HG03432 (cell line): ENCODE data around the gene CDKL1.
"Not testable (repeated sequence)": the region's sequence is repeated elsewhere in the genome, so short reads cannot be mapped to it uniquely, and the experiment has no call there.

Source experiments
- ATAC-seq: cut with Tn5 transposase; IDR thresholded peaks from one replicate; pipeline ENCODE4 v1.9.1; 2021; ENCODE audit warnings: mild to moderate bottlenecking, moderate library complexity; ENCODE audit not compliant: unreplicated experiment

The CDKL1 gene

DNA sequence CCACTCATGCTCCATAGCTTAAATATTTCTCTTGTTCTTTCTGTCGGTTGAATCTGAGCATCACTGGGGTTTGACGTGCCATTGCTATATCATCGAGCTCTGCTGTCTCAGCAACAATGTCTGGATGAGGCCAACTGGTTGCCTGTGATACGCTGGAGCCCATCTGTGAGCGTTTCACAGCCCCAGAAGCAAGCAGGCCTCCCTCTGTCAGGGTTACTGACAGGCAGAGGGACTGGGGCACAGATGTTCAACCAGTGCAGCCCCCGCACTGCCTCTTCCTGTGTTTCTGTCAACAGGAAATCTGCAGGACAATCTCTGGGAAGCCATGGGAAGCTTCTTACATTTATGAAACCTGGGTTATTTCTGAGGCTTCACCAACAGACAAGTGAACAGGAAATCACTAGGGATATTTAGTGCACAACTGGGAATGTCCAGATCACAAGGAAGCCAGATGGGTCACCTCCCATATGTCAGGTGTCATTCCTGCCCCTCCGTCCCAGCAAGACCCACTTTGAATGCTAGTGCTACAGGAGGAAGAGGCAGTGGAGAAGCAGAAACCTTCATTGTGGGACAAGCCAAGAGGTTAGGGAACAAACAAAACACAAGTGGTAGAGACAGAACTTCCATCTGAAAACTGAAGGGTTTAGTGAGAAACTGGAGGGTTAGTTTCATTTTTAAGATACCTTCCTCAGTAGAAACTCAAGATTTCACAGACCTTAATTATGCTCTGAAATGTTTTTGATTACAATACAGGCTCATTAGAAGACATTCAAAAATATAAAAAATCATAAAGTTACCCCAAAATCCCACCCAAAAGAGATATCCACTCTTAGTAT, 60.5 kb downstream of the CDKL1 start:
- no peak for ATAC-seq

DNA sequence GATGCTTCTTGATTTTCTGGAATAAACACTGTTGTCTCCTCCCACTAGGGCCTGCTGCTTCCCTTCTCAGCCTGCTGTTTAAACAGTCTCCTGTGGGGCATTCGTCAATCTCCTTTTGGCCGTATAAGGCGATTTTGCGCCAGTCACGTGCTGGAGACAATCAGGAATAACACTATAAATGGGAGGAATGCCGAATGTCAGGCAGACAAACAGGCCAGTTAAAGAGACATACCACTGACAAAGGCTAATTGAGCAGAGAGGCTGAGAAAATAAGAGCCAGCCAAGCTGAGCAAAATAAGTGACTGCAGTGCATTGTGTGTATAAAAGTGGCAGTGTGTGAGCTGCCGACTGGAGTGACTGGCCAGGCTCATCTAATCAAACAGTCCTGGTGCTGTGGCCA, 61.3 kb downstream of the CDKL1 start:
- ATAC-seq = no peak

DNA sequence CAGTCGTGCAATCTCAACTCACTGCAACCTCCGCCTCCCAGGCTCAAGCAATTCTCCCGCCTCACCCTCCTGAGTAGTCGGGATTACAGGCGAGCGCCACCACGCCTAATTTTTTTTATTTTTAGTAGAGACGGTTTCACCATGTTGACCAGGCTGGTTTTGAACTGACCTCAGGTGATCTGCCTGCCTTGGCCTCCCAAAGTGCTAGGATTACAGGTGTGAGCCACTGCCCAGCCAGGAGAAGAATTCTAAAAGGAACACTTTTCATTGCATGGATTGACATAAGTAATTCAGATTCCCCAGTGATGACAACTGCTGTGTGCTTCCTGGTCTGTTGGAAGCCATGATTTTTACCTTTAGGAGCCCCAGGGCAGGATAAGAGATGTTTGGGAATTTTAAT, 62.5 kb downstream of the CDKL1 start:
- ATAC-seq = no peak

GRCh38 chr14:50333014-50333509, 63.6 kb downstream of the CDKL1 start:
- ATAC-seq = no peak

DNA sequence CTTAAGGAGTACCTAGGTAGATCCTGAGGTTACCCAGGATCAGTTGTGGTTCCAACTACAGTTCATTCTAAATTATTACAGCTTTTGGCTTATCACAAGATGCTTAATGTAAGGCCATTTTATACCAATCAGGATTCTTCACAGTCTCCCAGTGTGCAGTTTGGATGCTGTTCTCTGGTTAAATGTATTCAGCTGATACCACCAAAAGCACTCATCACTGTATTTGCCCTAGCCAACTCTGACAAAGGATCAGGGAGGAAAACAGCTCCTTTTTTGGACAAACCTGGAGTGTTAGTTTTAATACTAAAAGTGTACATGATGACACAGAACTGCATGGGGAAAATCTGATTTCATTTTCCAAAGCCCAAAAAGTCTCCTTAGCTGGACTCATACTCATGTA, 65.1 kb downstream of the CDKL1 start:
- ATAC-seq = no peak

- ATAC-seq = peak; percentile 85
Observed at GRCh38 chr14:50321009-50321660, 75.5 kb downstream of the CDKL1 start.

DNA sequence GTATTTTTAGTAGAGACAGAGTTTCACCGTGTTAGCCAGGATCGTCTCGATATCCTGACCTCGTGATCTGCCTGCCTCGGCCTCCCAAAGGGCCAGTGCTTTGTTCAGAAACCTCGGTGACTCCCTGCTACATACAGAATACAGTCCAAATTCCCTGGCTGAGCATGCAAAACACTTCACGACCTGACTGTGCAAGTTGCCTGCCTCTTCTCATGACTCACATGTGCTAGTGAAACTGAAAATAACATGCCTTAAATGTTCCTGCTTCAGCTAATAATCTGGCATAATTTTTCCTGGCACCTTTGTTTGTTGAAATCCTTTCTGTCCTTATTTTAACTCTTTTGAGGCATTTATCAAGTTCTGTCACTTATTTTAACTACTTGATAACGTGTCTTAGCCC, 76.4 kb downstream of the CDKL1 start:
- ATAC-seq = peak; percentile 52

- no peak for ATAC-seq
Observed at GRCh38 chr14:50319721-50320120, 77.0 kb downstream of the CDKL1 start.

DNA sequence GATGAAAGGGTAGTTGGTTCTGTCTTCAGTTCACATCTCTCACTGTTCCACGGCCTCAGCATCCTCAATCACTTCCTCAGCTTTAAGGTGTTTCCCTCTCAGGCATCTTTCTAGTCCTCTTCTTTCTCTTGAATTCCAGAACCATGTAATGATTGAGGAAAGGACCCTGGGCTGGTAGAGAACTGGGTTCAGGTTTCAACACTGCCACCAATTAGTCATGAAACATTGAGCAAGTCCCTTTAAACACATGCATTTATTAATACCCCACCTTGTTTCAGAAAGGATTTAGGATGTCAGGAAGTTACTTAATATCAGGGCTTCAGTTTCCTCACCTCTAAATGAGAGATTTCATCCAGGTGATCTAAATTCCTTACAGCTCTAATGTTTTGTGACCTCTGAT, 77.4 kb downstream of the CDKL1 start:
- no peak for ATAC-seq

- no peak for ATAC-seq
Observed at GRCh38 chr14:50318031-50318626, 78.6 kb downstream of the CDKL1 start.

- ATAC-seq = not testable (repeated sequence)
Observed at GRCh38 chr14:50314098-50314497, 82.6 kb downstream of the CDKL1 start.

- ATAC-seq = peak; percentile 29
Observed at GRCh38 chr14:50312734-50313054, 84.0 kb downstream of the CDKL1 start.

- peak; percentile 96 for ATAC-seq
Observed at GRCh38 chr14:50311972-50312733, 84.5 kb downstream of the CDKL1 start, which contains the start of the genes DMAC2L and L2HGDH. Gene DMAC2L (plus strand): TSS chr14:50312324. CDS start chr14:50321488, 9,164 bp downstream. Gene L2HGDH (minus strand): TSS chr14:50312229. CDS start chr14:50312150, 79 bp downstream.

DNA sequence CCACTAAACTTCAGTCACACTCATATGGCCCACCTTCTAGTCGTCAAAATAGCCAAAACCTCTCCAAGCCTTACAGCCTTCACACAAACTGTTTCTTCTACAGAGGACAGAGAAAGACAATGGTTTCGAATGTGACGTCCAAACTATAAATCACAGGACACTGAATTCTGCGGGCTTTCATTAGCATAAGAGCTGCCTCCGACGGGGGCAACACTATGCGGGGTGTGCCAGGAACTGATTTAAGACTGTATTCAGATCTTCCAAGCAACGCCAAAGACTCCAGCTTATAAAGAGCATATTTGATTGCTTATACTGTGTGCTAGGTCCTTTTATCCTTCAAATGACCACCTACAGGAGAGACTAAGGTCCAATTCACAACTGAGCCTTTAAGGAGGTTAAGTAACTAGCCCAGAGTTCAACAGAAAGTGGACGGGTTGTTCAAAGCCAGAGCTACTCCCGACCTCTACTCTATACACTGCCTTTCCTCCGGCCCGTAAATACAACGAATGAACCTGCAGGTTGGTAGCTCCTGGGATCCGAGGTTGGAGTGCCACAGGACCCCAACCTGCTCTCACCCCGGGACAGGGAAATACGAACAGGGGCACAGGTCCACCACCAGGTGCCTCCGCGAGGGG, 85.2 kb downstream of the CDKL1 start:
- ATAC-seq = no peak

GRCh38 chr14:50310445-50310844, 86.2 kb downstream of the CDKL1 start:
- no peak for ATAC-seq

DNA sequence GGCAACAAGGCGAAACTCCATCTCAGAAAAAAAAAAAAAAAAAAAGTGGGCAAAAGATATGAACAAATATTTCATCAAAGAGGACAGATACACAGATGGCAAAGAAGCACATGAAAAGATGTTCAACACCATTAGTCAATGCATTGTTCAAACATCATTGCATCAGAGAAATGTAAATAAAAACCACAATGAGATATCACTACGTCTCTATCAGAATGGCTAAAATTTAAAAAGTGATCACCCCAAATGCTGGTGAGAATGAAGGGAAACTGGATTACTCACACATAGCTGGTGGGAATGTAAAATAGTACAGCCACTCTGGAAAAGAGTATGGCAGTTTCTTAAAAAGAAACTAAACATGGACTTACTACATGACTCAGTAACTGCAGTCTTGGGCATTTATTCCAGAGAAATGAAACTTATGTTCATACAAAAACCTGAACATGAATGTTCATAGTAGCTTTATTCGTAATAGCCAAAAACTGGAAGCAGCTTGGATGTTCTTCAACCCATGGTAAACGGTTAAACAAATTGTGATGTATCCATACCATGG, 88.2 kb downstream of the CDKL1 start:
- ATAC-seq = no peak

GRCh38 chr14:50303744-50304471, 92.8 kb downstream of the CDKL1 start:
- no peak for ATAC-seq

DNA sequence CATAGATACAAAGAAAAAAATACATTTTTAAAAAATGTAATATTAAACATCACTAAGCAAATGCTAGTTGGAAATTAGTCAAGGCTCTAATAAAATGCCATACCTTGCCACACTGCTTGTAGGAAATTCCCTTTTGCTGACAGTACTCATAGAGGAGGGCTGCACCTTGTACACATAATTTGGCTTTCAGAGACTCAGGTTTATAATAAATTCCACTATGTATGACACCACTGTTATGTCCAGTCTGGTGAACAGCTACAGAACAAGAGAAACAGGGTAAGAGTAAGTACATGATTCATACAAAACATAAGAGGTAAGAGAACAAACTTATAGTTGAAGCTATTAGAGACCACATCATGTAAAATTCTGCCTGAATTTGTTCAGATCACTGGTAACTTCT, 94.8 kb downstream of the CDKL1 start:
- no peak for ATAC-seq

DNA sequence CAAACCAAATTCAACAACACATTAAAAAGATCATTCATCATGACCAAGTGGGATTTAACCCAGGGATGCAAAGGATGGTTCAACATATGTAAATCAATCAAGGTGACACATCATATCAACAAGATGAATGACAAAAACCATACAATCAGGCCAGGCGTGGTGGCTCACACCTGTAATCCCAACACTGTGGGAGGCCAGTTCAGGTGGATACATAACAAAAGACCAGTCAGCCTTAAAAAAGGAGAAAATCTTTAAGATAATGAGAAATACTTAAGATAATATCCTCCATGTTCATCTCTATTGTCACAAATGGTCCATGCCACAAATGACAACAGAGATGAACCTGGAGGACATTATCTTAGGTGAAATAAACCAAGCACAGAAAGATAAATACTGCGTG, 97.1 kb downstream of the CDKL1 start:
- no peak for ATAC-seq

GRCh38 chr14:50290306-50290705, 106.4 kb downstream of the CDKL1 start:
- no peak for ATAC-seq
